Measurements from ENCODE around the gene RAB33B.

DNA sequence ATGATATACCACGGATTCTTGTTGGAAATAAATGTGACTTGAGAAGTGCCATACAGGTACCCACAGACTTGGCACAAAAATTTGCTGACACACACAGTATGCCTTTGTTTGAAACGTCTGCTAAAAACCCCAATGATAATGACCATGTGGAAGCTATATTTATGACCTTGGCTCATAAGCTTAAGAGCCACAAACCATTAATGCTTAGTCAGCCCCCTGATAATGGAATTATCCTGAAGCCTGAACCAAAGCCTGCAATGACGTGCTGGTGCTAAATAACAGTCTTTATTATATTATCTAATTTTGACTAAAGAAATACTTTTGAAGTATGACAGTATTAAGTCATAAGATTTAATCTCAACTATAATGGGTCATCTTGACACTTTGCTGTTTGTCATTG is 18.9 kb downstream of the RAB33B start:
- TF ChIP-seq CTCF (optimal IDR thresholded peaks at IDR 0.05 in 1 of 3, IDR thresholded peaks at IDR 0.05 in 1 of 3, conservative IDR thresholded peaks at IDR 0.05 in 1 of 3; ENCODE audit: extremely low read depth in 1 of 3, insufficient read depth in 2 of 3, low read length in 3 of 3), result no peak
- no peak for TF ChIP-seq EZH2 (IDR thresholded peaks at IDR 0.05; ENCODE audit: low read length)

Measured in keratinocyte (primary cell).